Activated T-cell treated with anti-CD3 and anti-CD28 coated beads for 48 hours (primary cell): Measurements from ENCODE around the gene WDR36.
"Not testable (repeated sequence)": the region's sequence is repeated elsewhere in the genome, so short reads cannot be mapped to it uniquely, and the experiment has no call there.

Experiments used
- DNase-seq: peaks from one replicate; pipeline ENCODE4 v3.0.0-alpha.2; 2020; ENCODE audit warnings: low read depth

WDR36 gene

GRCh38 chr5:111135946-111136345 is 43.8 kb downstream of the WDR36 start:
- no peak for DNase-seq

- no peak for DNase-seq
Observed at GRCh38 chr5:111138096-111138495, 45.9 kb downstream of the WDR36 start.

GRCh38 chr5:111141471-111141870 is 49.3 kb downstream of the WDR36 start:
- not testable (repeated sequence) for DNase-seq

- DNase-seq, result no peak
Observed at GRCh38 chr5:111142932-111143331, 50.8 kb downstream of the WDR36 start.

- DNase-seq, result no peak
Observed at GRCh38 chr5:111143910-111144309, 51.8 kb downstream of the WDR36 start.

- DNase-seq, result no peak
Observed at GRCh38 chr5:111144352-111144930, 52.3 kb downstream of the WDR36 start.

- DNase-seq, result no peak
Observed at GRCh38 chr5:111146053-111146452, 53.9 kb downstream of the WDR36 start.

- no peak for DNase-seq
Observed at GRCh38 chr5:111147502-111147901, 55.4 kb downstream of the WDR36 start.

GRCh38 chr5:111151998-111152397 is 59.9 kb downstream of the WDR36 start:
- DNase-seq, result no peak

- DNase-seq, result no peak
Observed at GRCh38 chr5:111153483-111153882, 61.3 kb downstream of the WDR36 start.

GRCh38 chr5:111153945-111154344 is 61.8 kb downstream of the WDR36 start:
- DNase-seq, result no peak

GRCh38 chr5:111158105-111158744 is 66.1 kb downstream of the WDR36 start:
- peak; percentile 66 for DNase-seq

- DNase-seq, result no peak
Observed at GRCh38 chr5:111159845-111160244, 67.7 kb downstream of the WDR36 start.

- DNase-seq, result no peak
Observed at GRCh38 chr5:111163000-111163399, 70.9 kb downstream of the WDR36 start.

GRCh38 chr5:111165058-111165457 is 72.9 kb downstream of the WDR36 start:
- no peak for DNase-seq

- no peak for DNase-seq
Observed at GRCh38 chr5:111167551-111167950, 75.4 kb downstream of the WDR36 start.

- DNase-seq, result no peak
Observed at GRCh38 chr5:111168608-111169007, 76.5 kb downstream of the WDR36 start.

GRCh38 chr5:111169269-111169668 is 77.1 kb downstream of the WDR36 start:
- no peak for DNase-seq

- no peak for DNase-seq
Observed at GRCh38 chr5:111170279-111170678, 78.1 kb downstream of the WDR36 start.

- DNase-seq, result no peak
Observed at GRCh38 chr5:111172504-111172903, 80.4 kb downstream of the WDR36 start.

- DNase-seq, result no peak
Observed at GRCh38 chr5:111173476-111173875, 81.3 kb downstream of the WDR36 start.
